Upper lobe of left lung (tissue), 6 donors: Measurements from ENCODE around the gene MCAM. TPM values are rescaled to one million over a fixed set of nuclear protein-coding genes. Genes with fewer than 3 reads are reported as not detected.

ENCODE experiments used
- ATAC-seq, 2 donors: fragments of 200-7000 bp; cut with Tn5 transposase; one replicate each; pipeline ENCODE4 v1.9.1; 2022; ENCODE audit warnings: mild to moderate bottlenecking in 2 of 2, moderate library complexity in 2 of 2; ENCODE audit not compliant: low FRiP score in 2 of 2
- DNase-seq, 2 donors: peaks; one replicate each; pipeline ENCODE4 v3.0.0-alpha.2; 2019 to 2020
- H3K27ac ChIP-seq, 4 donors: fragments of 200-600 bp; sonication (generic); one replicate each; pipeline ENCODE4 v1.5.1; 2016 to 2019
- H3K27me3 ChIP-seq, 4 donors: fragments of 200-600 bp; sonication (generic); one replicate each; pipeline ENCODE4 v1.5.1; 2017 to 2019
- H3K36me3 ChIP-seq, 4 donors: fragments of 200-600 bp; sonication (generic); one replicate each; pipeline ENCODE4 v1.5.1; 2016 to 2019
- H3K4me1 ChIP-seq, 4 donors: fragments of 200-600 bp; sonication (generic); one replicate each; pipeline ENCODE4 v1.5.1; 2018 to 2019
- H3K4me3 ChIP-seq, 4 donors: fragments of 200-600 bp; sonication (generic); one replicate each; pipeline ENCODE4 v1.5.1; 2017 to 2019; ENCODE audit warnings: mild to moderate bottlenecking in 2 of 4, moderate library complexity in 1 of 4
- H3K9me3 ChIP-seq, 4 donors: fragments of 200-600 bp; sonication (generic); one replicate each; pipeline ENCODE4 v1.5.1; 2018 to 2019
- CTCF ChIP-seq, 6 experiments: fragments of 450-650 bp in 4 of 6; fragments of 200-600 bp in 2 of 6; sonication (generic) in 2 of 6; IDR thresholded peaks; one replicate each; pipeline ENCODE4 v1.5.1; 2016 to 2019; ENCODE audit warnings: antibody characterized with exemption in 6 of 6
- EP300 ChIP-seq, 4 donors: sonication (generic); formaldehyde crosslinking; IDR thresholded peaks; one replicate each; pipeline ENCODE4 v1.5.1; 2017; ENCODE audit warnings: antibody characterized with exemption in 4 of 4, control low read depth in 2 of 4
- POLR2A ChIP-seq, 4 donors: fragments of 450-650 bp; IDR thresholded peaks; one replicate each; pipeline ENCODE4 v1.5.1; 2016 to 2017; ENCODE audit warnings: antibody characterized with exemption in 4 of 4, mild to moderate bottlenecking in 2 of 4
- POLR2AphosphoS5 ChIP-seq, 2 donors: sonication (generic); formaldehyde crosslinking; IDR thresholded peaks; one replicate each; pipeline ENCODE4 v1.5.1; 2017; ENCODE audit warnings: antibody characterized with exemption in 2 of 2
- WGBS, 2 donors: methylation state at CpG; one replicate each; pipeline ENCODE4 v1.1.5; 2017 to 2018; 5-methylcytosine and 5-hydroxymethylcytosine counted together
- total RNA-seq, 6 donors: library from RNA; depleted of rRNA in 4 of 6; stranded (reverse); fragments of >200 nt in 4 of 6; gene quantifications; one replicate each; pipeline versions ENCODE4 v1.1.0 to v1.2.1, GENCODE V29; 2016 to 2021
- donor health status: DM: no; HTN: no; CAD: no; lungs with moderate emphysema.
- donor health status: DM: no; HTN: yes; CAD: no; lungs with severe emphysema.

Gene MCAM
- total RNA-seq, result 100 to 1,000 TPM in 3 of 6 donors, 10 to 100 TPM in 3; 39.8 to 222 (median 76.5) TPM

- DNase-seq (peak in 1 of 2 donors; percentile 88), ATAC-seq (no peak)
- peak; percentile 28 to 57 for TF ChIP-seq POLR2AphosphoS5 (IDR thresholded peaks at IDR 0.05)
- no peak for TF ChIP-seq CTCF (IDR thresholded peaks at IDR 0.05)
- peak in 1 of 4 donors; percentile 20 for TF ChIP-seq POLR2A (IDR thresholded peaks at IDR 0.05)
- no peak for TF ChIP-seq EP300 (IDR thresholded peaks at IDR 0.05)
- Histone ChIP-seq H3K27me3 (peaks cover 0 to 36% (median 15%) of the 10 kb centered on the region in 4 donors), H3K4me3 (peak within 1 kb of the TSS; percentile 27 to 63 (median 53)), H3K9me3 (no peaks in the 10 kb centered on the region), H3K36me3 (peaks cover 0 to 26% (median 0%) of the 10 kb centered on the region in 4 donors), H3K27ac (peak within 1 kb of the TSS; percentile 88 to 96 (median 92)), H3K4me1 (peaks cover 52 to 72% (median 61%) of the 10 kb centered on the region in 4 donors)
- WGBS, 2 donors, result 1 to 8% methylated on average over 5 to 27 of the region's 74 CpGs
Measured at GRCh38 chr11:119316729-119317591, at the start of gene MCAM. Gene MCAM, minus strand, starts transcription at chr11:119317130. Its CDS starts 29 bp downstream, at chr11:119317101.

- Histone ChIP-seq H3K4me3 (no peak overlapping the region), H3K27me3 (peaks cover 0 to 12% (median 1%) of the 10 kb centered on the region in 4 donors), H3K9me3 (no peaks in the 10 kb centered on the region), H3K27ac (peak overlapping the region in 1 of 4 donors; percentile 21), H3K4me1 (peaks cover 24 to 56% (median 44%) of the 10 kb centered on the region in 4 donors), H3K36me3 (no peaks in the 10 kb centered on the region)
- TF ChIP-seq EP300 (IDR thresholded peaks at IDR 0.05) (no peak), POLR2AphosphoS5 (IDR thresholded peaks at IDR 0.05) (no peak), CTCF (IDR thresholded peaks at IDR 0.05) (no peak), POLR2A (IDR thresholded peaks at IDR 0.05) (no peak)
- DNase-seq (no peak), ATAC-seq (no peak)
- 82 to 85% methylated on average over 6 of the region's 6 CpGs for WGBS, 2 donors
Measured at GRCh38 chr11:119365071-119365591, 48.2 kb upstream of the MCAM start.

- Histone ChIP-seq H3K4me3 (peak overlapping the region in 3 of 4 donors; percentile 47 to 57 (median 57)), H3K9me3 (no peaks in the 10 kb centered on the region), H3K4me1 (peaks cover 23 to 49% (median 35%) of the 10 kb centered on the region in 4 donors), H3K27ac (peak overlapping the region in 3 of 4 donors; percentile 40 to 67 (median 46)), H3K27me3 (peaks cover 0 to 12% (median 1%) of the 10 kb centered on the region in 4 donors), H3K36me3 (no peaks in the 10 kb centered on the region)
- TF ChIP-seq POLR2AphosphoS5 (IDR thresholded peaks at IDR 0.05) (no peak), POLR2A (IDR thresholded peaks at IDR 0.05) (peak in 1 of 4 donors; percentile 21), CTCF (IDR thresholded peaks at IDR 0.05) (no peak), EP300 (IDR thresholded peaks at IDR 0.05) (no peak)
- ATAC-seq (peak in 1 of 2 donors; percentile 87), DNase-seq (peak; percentile 55 to 94)
- WGBS, 2 donors, result 8% methylated on average over 18 of the region's 88 CpGs; no CpG with 5 or more reads in 1 of the 2 donors
Measured at GRCh38 chr11:119363851-119364590, 47.1 kb upstream of the MCAM start.

- peak overlapping the region in 3 of 4 donors; percentile 47 to 57 (median 57) for H3K4me3 ChIP-seq
Measured at GRCh38 chr11:119363081-119363850, 46.3 kb upstream of the MCAM start.

More at GRCh38 chr11:119363081-119363850, 46.3 kb upstream of the MCAM start:
- H3K27me3 ChIP-seq, result peaks cover 0 to 12% (median 1%) of the 10 kb centered on the region in 4 donors
- WGBS, 2 donors, result 55 to 75% methylated on average over 16 to 44 of the region's 44 CpGs
- H3K36me3 ChIP-seq, result no peaks in the 10 kb centered on the region
- TF ChIP-seq POLR2A (IDR thresholded peaks at IDR 0.05), result no peak
- TF ChIP-seq POLR2AphosphoS5 (IDR thresholded peaks at IDR 0.05), result no peak
- no peak for TF ChIP-seq CTCF (IDR thresholded peaks at IDR 0.05)
- TF ChIP-seq EP300 (IDR thresholded peaks at IDR 0.05), result no peak
- no peaks in the 10 kb centered on the region for H3K9me3 ChIP-seq
- H3K27ac ChIP-seq, result peak overlapping the region in 3 of 4 donors; percentile 40 to 67 (median 46)
- no peak for ATAC-seq
- peak in 1 of 2 donors; percentile 83 for DNase-seq
- peaks cover 15 to 42% (median 27%) of the 10 kb centered on the region in 4 donors for H3K4me1 ChIP-seq
